Left lung (tissue), 10 donors: ENCODE results near the gene CDH4. TPM values are rescaled to one million over a fixed set of nuclear protein-coding genes. Genes with fewer than 3 reads are reported as not detected.

Experiments
- ATAC-seq: fragments of 200-7000 bp; cut with Tn5 transposase; one replicate; pipeline ENCODE4 v1.9.1; 2020; ENCODE audit warnings: moderate library complexity
- DNase-seq, 4 donors: peaks; one replicate each; pipeline ENCODE4 v3.0.0-alpha.2; 2013 to 2020
- H3K27ac ChIP-seq, 2 donors: fragments of 200-600 bp; sonication (generic) in 1 of 2; one replicate each; pipeline versions ENCODE4 v1.5.0 to v1.8.0; 2020 to 2021
- H3K27me3 ChIP-seq, 2 donors: fragments of 200-600 bp; sonication (generic) in 1 of 2; one replicate each; pipeline versions ENCODE4 v1.5.0 to v1.8.0; 2020 to 2021
- H3K36me3 ChIP-seq, 2 donors: fragments of 200-600 bp; sonication (generic) in 1 of 2; one replicate each; pipeline versions ENCODE4 v1.5.0 to v1.8.0; 2020 to 2021
- H3K4me1 ChIP-seq, 2 donors: fragments of 200-600 bp; one replicate each; pipeline ENCODE4 v1.8.0; 2021
- H3K4me3 ChIP-seq, 2 donors: fragments of 200-600 bp; sonication (generic) in 1 of 2; one replicate each; pipeline versions ENCODE4 v1.5.0 to v1.8.0; 2020 to 2021; ENCODE audit warnings: mild to moderate bottlenecking in 1 of 2
- H3K9me3 ChIP-seq, 2 donors: fragments of 200-600 bp; sonication (generic) in 1 of 2; one replicate each; pipeline versions ENCODE4 v1.5.0 to v1.8.0; 2020 to 2021
- intact Hi-C, 2 donors: fragments of 100-400 bp; cut with DNase I; formaldehyde crosslinking; loops; one replicate each; pipeline versions ENCODE4 v1.11.2 to v1.14.2; 2022
- polyA plus RNA-seq, 6 donors: library from polyadenylated mRNA; unstranded; fragments of 120-200 nt; gene quantifications; one replicate each; pipeline ENCODE4 v1.2.1, GENCODE V29; 2013; ENCODE audit not compliant: insufficient read length in 6 of 6
- total RNA-seq, 2 donors: library from RNA; stranded (reverse); fragmentation: NEBNext Ultra II Directional; extraction: Animal tissue kit (Norgen Biotek cat#: 25700); gene quantifications; one replicate each; pipeline ENCODE4 v1.2.1, GENCODE V29; 2021
- TF ChIP-seq, protein P1 (sequence below), 2 donors: fragments of 200-600 bp; sonication (generic) in 1 of 2; IDR thresholded peaks; one replicate each; pipeline versions ENCODE4 v1.5.0 to v1.8.0; 2021; ENCODE audit warnings: antibody characterized with exemption in 2 of 2
- donor health status: DM: no; HTN: yes; CAD: no.
- donor health status: DM: no; HTN: no; CAD: no.

Gene CDH4
- total and polyA plus RNA-seq, 8 donors = 0.24 to 10.8 (median 5.1) TPM

DNA sequence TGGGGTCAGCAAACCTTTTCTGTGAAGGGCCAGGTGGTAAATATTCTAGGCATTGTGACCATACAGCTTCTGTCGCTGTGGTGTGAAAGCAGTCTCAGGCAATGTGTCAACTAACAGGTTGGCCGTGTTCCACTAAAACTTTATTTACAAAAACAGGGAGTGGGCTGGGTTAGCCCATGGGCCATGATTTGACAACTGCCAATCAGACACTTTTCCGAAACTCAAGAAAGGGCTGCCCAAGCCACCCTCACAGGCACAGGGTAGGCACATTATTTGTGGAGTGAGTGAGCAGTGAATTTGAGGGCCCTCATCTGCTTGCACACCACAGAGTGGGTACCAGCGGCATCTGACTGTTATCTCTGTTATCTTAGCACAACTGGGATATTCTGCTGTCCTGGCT is 523.4 kb downstream of the CDH4 start:
- TF ChIP-seq, protein P1, sequence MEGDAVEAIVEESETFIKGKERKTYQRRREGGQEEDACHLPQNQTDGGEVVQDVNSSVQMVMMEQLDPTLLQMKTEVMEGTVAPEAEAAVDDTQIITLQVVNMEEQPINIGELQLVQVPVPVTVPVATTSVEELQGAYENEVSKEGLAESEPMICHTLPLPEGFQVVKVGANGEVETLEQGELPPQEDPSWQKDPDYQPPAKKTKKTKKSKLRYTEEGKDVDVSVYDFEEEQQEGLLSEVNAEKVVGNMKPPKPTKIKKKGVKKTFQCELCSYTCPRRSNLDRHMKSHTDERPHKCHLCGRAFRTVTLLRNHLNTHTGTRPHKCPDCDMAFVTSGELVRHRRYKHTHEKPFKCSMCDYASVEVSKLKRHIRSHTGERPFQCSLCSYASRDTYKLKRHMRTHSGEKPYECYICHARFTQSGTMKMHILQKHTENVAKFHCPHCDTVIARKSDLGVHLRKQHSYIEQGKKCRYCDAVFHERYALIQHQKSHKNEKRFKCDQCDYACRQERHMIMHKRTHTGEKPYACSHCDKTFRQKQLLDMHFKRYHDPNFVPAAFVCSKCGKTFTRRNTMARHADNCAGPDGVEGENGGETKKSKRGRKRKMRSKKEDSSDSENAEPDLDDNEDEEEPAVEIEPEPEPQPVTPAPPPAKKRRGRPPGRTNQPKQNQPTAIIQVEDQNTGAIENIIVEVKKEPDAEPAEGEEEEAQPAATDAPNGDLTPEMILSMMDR (IDR thresholded peaks at IDR 0.05) = no peak
- no peak for DNase-seq
- peaks cover 0 to 16% of the 10 kb centered on the region in 2 donors for H3K9me3 ChIP-seq
- H3K4me3 ChIP-seq = no peak overlapping the region
- peaks cover 0 to 14% of the 10 kb centered on the region in 2 donors for H3K27me3 ChIP-seq
- no peaks in the 10 kb centered on the region for H3K4me1 ChIP-seq
- intact Hi-C loops = no loop called here
- H3K36me3 ChIP-seq = no peaks in the 10 kb centered on the region
- no peak for ATAC-seq
- no peak overlapping the region for H3K27ac ChIP-seq

DNA sequence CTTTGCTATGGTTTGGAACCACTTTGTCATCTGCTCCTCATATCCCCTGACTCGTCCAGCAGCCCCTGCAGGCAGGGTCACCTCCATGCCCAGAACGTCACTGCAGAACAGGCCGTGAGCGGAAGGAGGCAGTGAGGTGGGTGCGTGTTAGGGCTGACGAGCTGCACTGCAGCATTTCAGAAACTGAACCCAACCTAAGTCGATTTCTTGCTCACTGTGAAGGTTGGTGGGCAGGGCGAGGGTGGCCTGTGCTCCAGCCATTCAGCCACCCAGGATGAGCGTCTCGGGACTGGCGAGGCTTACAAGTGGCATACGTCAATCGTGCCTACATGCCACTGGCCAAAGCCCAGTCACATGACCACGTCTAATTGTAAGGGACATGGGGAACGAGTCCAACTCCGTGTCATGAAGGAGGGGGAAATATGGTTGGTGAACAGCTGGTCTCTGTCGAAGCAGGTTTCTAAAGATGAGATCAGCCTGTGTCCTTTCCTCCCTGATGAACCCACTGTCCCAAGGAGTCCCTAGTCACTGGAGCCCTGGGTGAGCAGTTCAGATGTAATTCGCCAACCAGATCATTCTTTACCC is 524.5 kb downstream of the CDH4 start:
- intact Hi-C loops = no loop called here
- no peak for DNase-seq
- H3K36me3 ChIP-seq = no peaks in the 10 kb centered on the region
- H3K4me1 ChIP-seq = no peaks in the 10 kb centered on the region
- peaks cover 0 to 14% of the 10 kb centered on the region in 2 donors for H3K27me3 ChIP-seq
- TF ChIP-seq, protein P1 (IDR thresholded peaks at IDR 0.05) = no peak
- H3K4me3 ChIP-seq = no peak overlapping the region
- H3K9me3 ChIP-seq = peaks cover 0 to 27% of the 10 kb centered on the region in 2 donors
- no peak overlapping the region for H3K27ac ChIP-seq
- ATAC-seq = no peak

DNA sequence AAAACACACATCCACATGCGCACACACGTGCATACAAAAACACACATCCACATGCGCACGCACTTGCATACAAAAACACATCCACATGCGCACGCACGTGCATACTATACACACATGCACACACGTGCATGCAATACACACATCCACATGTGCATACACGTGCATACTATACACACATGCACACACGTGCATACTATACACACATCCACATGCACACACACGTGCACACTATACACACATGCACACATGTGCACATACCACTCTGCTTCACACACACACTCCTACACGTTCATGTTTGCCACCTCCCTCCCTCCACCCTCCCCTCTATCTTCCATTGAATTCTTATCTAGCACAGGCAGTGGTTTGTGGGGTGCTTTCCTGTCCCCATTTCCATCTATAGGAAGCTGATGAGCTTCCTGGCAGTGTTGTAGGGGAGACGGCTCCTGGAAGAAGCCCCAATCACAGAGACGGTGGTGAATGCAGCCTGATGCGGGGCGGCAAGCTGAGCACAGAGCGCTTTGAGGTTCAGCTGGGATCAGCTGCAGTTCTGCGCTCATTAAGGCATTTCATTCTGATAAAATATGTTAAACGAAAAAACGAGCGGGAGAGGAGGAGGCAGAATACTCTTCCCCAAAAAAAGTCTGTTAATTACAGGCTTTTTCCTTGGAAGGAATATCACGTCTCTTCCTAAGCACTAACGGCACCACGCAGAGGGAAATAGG is 525.9 kb downstream of the CDH4 start:
- ATAC-seq (no peak), DNase-seq (no peak)

DNA sequence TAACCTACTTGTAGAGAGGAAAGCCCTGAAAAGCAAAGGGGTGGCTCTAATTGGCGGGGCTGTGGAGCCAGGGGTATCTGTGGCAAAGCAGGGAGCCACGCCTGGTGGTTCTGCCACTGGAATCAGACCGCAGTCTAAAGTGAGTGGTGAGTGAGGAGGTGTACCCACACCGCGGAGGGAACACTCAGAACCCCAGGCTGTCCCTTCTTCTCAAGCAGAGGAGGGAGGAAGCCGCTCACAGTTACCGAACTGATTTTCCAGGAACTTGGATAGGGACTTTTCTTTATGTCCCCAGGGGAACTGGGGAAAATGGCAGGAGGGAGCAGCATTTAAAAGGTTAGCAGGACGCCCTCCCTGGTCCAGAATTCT is 526.4 kb downstream of the CDH4 start:
- Histone ChIP-seq H3K4me1 (no peaks in the 10 kb centered on the region), H3K27me3 (peaks cover 0 to 4% of the 10 kb centered on the region in 2 donors), H3K27ac (no peak overlapping the region), H3K36me3 (no peaks in the 10 kb centered on the region), H3K4me3 (no peak overlapping the region), H3K9me3 (peaks cover 0 to 34% of the 10 kb centered on the region in 2 donors)
- no peak for ATAC-seq
- no peak for DNase-seq
- TF ChIP-seq, protein P1 (IDR thresholded peaks at IDR 0.05) = no peak
- intact Hi-C loops = no loop called here

More for the DNA sequence above, 525.9 kb downstream of the CDH4 start:
- Histone ChIP-seq H3K36me3 (no peaks in the 10 kb centered on the region), H3K27ac (no peak overlapping the region), H3K4me1 (no peaks in the 10 kb centered on the region), H3K9me3 (peaks cover 0 to 34% of the 10 kb centered on the region in 2 donors), H3K27me3 (peaks cover 0 to 9% of the 10 kb centered on the region in 2 donors), H3K4me3 (no peak overlapping the region)
- intact Hi-C loops = no loop called here
- TF ChIP-seq, protein P1 (IDR thresholded peaks at IDR 0.05) = no peak

DNA sequence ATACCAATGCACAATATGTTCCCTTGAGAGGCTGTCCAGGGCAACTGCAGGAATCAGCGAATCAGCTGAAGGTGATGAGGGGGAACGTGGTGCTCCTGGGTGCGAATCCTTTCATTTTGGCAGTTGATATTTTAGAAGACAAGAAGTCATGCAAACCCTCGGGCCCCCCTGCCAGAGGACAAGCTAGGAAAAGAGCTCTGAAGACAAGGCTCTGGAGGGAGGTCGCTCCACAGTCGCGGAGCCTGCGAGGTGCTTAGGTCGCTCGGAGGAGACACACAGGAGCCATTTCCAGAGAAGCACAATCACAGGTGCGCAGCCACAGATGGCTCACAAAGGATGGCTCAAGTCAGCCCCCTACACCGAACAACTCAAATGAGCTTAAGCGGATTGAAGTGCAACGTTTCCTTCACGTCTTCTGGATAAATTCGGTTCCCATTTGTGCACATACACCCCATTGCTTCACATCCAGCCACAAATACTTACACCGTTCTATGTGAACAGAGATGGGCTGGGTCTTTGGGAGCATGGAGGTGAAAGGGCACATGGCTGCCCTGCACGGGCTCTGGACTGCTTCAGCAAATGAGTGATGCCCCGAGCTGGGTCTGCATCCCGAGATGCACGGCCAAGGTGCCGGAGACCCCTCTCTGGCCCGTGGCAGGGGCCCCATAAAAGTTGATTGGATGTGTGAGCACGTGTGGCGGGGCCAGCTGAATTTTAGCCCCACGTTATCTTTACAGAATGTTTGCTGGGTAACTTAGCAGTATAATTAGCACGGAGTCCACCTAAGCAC is 527.3 kb downstream of the CDH4 start:
- Histone ChIP-seq H3K4me3 (no peak overlapping the region), H3K27me3 (no peaks in the 10 kb centered on the region), H3K9me3 (peaks cover 0 to 34% of the 10 kb centered on the region in 2 donors), H3K27ac (no peak overlapping the region), H3K4me1 (no peaks in the 10 kb centered on the region), H3K36me3 (no peaks in the 10 kb centered on the region)
- intact Hi-C loops = no loop called here
- DNase-seq (peak in 1 of 4 donors; percentile 51), ATAC-seq (no peak)
- TF ChIP-seq, protein P1 (IDR thresholded peaks at IDR 0.05) = no peak
